Osteocyte (in vitro differentiated cells): ENCODE results near the gene GOLGA6C. TPM values are rescaled to one million over a fixed set of nuclear protein-coding genes. Genes with fewer than 3 reads are reported as not detected.
"Not testable (repeated sequence)": the region's sequence is repeated elsewhere in the genome, so short reads cannot be mapped to it uniquely, and the experiment has no call there.

Experiments
- DNase-seq: peaks from one replicate; pipeline ENCODE4 v3.0.0; 2021; ENCODE audit warnings: mixed read lengths; ENCODE audit not compliant: unreplicated experiment; ENCODE audit errors: extremely low spot score
- H3K27ac Mint-ChIP-seq: one replicate; pipeline ENCODE4 v1.8.0; 2021; ENCODE audit warnings: mild to moderate bottlenecking, mixed read lengths; ENCODE audit not compliant: unreplicated experiment
- H3K27me3 Mint-ChIP-seq: one replicate; pipeline ENCODE4 v1.8.0; 2021; ENCODE audit warnings: mixed read lengths; ENCODE audit not compliant: unreplicated experiment
- H3K36me3 Mint-ChIP-seq: one replicate; pipeline ENCODE4 v1.8.0; 2021; ENCODE audit warnings: mixed read lengths; ENCODE audit not compliant: unreplicated experiment
- H3K4me1 Mint-ChIP-seq: one replicate; pipeline ENCODE4 v1.8.0; 2021; ENCODE audit warnings: mixed read lengths; ENCODE audit not compliant: unreplicated experiment
- H3K4me3 Mint-ChIP-seq: one replicate; pipeline ENCODE4 v1.8.0; 2021; ENCODE audit warnings: mild to moderate bottlenecking, moderate library complexity, mixed read lengths; ENCODE audit not compliant: unreplicated experiment
- H3K9me3 Mint-ChIP-seq: one replicate; pipeline ENCODE4 v1.8.0; 2021; ENCODE audit warnings: mixed read lengths; ENCODE audit not compliant: unreplicated experiment
- total RNA-seq: library from RNA; stranded (reverse); gene quantifications from 2 replicates; pipeline ENCODE4 v1.2.1, GENCODE V29; 2021
- TF ChIP-seq, protein P1 (sequence below): fragments of 200-600 bp; sonication (generic); IDR thresholded peaks from 2 replicates; pipeline ENCODE4 v1.5.0; 2021; ENCODE audit warnings: antibody characterized with exemption, mild to moderate bottlenecking, moderate library complexity

Gene GOLGA6C
- total RNA-seq, 1 donor from 2014 or later = not detected

DNA sequence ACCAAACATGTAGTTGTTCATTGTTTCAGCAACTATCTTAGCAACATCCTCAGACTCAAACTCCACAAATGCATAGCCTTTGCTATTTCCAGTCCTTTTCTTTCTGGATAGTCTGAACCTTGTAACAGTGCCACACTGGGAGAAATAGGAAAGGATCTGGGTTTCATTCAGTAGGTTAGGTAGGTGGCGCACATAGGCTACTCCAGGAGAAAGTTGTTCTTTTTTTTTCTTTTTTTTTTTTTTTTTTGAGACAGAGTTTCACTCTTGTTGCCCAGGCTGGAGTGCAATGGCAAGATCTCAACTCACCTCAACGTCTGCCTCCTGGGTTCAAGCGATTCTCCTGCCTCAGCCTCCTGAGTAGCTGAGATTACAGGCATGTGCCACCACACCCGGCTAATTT lies 5.8 kb upstream of the GOLGA6C start:
- H3K27me3 Mint-ChIP-seq = peaks cover 55% of the 10 kb centered on the region
- not testable (repeated sequence) for H3K4me3 Mint-ChIP-seq

DNA sequence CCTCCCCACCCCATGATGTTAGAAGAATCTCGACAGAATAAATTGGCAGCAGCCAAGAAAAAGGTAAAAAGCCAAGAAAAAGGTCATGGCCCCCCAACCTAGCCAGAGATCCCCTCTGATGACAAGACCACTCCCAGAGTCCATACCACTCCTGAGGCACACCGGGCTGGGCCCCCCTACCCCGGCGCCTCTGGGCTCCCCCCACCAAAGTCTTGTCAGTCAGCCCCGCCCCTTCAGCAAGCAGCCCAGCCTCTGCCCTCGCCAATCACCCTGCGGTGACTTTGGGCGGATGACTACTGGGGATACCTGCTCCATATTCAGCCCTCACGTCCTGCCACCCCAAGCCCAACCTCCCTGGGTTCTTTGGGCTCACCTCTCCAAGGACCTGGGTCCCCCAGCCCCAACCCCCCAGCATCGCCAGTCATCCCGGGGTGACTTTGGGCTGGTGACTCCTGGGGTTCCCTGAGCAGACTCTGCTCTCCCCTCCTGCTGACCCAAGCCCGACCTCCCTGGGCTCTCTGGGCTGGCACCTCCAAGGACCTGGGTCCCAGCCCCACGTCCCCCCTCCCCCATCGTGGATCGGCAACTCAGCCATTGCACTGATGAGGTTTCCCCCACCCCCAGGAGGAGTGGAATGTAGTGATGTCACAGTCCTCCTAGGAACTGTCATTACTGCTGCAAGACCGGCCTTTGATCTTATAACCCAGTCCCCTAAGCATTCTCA lies 648 bp downstream of the GOLGA6C start:
- H3K27ac Mint-ChIP-seq, H3K4me1 Mint-ChIP-seq, H3K27me3 Mint-ChIP-seq, H3K36me3 Mint-ChIP-seq, H3K4me3 Mint-ChIP-seq, H3K9me3 Mint-ChIP-seq: not testable (repeated sequence)
- DNase-seq = peak; percentile 78

More for the DNA sequence above, 5.8 kb upstream of the GOLGA6C start:
- DNase-seq, H3K4me1 Mint-ChIP-seq, H3K27ac Mint-ChIP-seq, H3K9me3 Mint-ChIP-seq, H3K36me3 Mint-ChIP-seq: not testable (repeated sequence)
- TF ChIP-seq, protein P1, sequence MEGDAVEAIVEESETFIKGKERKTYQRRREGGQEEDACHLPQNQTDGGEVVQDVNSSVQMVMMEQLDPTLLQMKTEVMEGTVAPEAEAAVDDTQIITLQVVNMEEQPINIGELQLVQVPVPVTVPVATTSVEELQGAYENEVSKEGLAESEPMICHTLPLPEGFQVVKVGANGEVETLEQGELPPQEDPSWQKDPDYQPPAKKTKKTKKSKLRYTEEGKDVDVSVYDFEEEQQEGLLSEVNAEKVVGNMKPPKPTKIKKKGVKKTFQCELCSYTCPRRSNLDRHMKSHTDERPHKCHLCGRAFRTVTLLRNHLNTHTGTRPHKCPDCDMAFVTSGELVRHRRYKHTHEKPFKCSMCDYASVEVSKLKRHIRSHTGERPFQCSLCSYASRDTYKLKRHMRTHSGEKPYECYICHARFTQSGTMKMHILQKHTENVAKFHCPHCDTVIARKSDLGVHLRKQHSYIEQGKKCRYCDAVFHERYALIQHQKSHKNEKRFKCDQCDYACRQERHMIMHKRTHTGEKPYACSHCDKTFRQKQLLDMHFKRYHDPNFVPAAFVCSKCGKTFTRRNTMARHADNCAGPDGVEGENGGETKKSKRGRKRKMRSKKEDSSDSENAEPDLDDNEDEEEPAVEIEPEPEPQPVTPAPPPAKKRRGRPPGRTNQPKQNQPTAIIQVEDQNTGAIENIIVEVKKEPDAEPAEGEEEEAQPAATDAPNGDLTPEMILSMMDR = peak; percentile 9

DNA sequence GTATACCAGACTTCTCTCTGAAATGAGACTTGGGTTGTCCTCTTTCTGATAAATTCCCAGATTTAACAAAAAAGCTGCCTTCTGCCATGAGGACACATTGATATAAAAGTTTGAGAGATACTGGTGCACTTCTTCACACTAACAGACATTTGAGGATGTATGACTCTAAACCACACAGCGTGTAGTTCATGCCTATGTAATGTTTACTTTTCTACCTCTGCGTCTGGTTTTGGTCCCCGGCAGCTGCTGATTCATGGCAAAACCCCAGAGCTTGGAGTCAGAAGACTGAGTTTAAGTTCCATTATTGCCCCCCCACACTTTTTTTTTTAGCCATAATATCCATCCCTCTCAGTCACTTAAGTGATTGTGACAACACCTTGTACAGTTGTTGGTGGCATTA lies 1.7 kb downstream of the GOLGA6C start:
- not testable (repeated sequence) for H3K36me3 Mint-ChIP-seq, H3K4me3 Mint-ChIP-seq, H3K4me1 Mint-ChIP-seq, H3K9me3 Mint-ChIP-seq, DNase-seq, H3K27me3 Mint-ChIP-seq, H3K27ac Mint-ChIP-seq

DNA sequence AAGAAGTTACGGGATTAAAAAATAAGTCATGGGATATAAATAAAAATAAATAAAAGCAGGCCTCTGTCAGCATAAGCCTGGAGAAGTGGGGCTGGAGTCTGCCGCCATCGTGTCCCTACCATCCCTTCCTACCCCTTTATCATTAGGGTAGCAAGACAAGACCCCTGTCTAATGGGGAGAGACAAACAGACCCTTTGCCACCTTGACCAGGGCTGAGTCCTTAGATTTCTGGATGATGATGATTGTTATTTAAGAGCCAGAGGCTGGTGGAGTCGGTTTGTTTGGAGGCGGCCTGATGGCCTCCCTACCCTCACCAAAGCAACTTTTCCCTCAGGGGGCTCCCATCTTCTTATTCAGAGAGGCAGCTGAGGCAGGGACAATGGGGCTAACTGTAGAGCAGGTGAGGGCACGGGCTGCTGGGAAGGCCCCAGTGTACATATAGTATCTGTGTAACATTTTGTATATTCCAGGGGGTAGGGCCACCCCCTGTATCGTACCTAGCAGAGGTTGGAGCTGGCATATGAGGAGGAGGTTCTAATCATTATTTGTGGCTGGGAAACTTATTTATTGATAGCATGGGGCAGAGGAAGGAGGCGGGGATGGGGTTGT lies 15.7 kb downstream of the GOLGA6C start:
- H3K36me3 Mint-ChIP-seq, H3K4me3 Mint-ChIP-seq, DNase-seq, H3K4me1 Mint-ChIP-seq, H3K27ac Mint-ChIP-seq, H3K27me3 Mint-ChIP-seq, H3K9me3 Mint-ChIP-seq: not testable (repeated sequence)

DNA sequence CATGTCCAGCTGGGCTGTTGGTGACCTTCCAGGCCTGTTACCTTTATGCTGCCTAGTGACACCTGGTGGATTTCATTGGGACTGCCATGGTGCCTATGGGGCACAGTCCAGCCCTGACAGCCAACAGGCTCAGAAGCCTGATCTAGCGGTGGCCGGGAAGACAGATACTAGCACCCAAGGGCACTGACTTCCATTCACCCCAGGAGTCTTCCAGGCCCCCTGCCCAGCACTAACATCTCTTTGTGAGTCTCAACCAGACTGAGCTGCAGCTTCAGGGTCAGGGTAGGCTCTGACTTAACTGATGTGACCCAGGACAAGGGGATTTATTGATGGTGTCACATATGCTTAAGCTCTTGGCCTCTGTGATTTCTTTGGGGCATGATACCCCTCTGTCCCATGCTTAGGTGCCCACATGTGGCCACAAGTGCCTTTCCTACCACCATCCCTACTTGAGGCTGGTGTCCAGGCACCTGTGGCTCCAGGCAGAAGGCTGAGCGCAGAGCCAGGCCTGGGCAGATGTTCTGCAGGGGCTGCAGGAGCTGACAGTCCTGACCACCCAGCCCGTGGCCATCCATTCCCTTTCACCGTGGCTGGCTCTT lies 16.5 kb downstream of the GOLGA6C start:
- H3K9me3 Mint-ChIP-seq, H3K4me1 Mint-ChIP-seq, H3K36me3 Mint-ChIP-seq, H3K27ac Mint-ChIP-seq, H3K27me3 Mint-ChIP-seq, H3K4me3 Mint-ChIP-seq: not testable (repeated sequence)
- TF ChIP-seq, protein P1 = peak; percentile 66
- peak; percentile 94 for DNase-seq

DNA sequence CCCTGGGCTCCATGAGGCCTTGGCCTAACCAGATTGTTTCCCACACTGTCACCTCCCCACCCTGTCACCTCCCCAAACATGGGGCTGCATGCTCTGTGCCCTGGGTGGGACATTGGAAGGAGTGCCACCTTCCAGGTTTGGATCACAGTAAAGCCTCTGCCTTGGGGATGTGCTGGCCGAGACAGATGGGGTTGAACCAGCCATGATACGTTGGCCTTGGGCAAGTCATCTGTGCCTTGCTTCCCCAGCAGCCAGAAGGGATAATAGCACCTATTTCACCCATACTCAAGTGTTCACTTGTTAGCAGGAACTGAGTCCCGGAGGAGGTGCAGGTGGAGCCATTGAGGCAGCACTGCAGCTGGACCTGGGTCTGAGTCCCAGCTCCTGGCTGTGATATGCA lies 17.5 kb downstream of the GOLGA6C start:
- peak; percentile 79 for DNase-seq
- not testable (repeated sequence) for H3K4me1 Mint-ChIP-seq, H3K27me3 Mint-ChIP-seq, H3K4me3 Mint-ChIP-seq, H3K36me3 Mint-ChIP-seq, H3K9me3 Mint-ChIP-seq, H3K27ac Mint-ChIP-seq

DNA sequence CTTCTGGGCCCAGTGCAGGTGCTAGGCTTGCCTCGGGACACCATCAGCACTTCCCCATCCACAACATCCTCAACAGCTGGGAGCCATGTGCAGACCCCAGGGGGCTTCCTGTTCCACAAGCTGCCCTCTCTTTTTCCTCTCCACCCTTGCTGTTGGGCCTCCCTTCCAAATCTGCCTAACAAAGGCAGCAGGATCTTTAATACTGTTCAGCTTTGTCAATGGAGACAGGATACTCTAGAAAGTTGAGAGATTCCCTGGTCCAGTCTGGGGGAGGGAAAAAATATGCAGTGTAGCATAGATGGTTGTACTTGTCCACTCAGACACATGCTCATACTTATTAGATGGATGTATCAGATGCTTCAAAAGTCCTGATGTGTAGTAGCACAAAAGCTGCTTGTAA lies 20.4 kb downstream of the GOLGA6C start:
- H3K9me3 Mint-ChIP-seq, H3K4me1 Mint-ChIP-seq, H3K4me3 Mint-ChIP-seq, H3K27me3 Mint-ChIP-seq, H3K27ac Mint-ChIP-seq, H3K36me3 Mint-ChIP-seq: not testable (repeated sequence)
- DNase-seq = peak; percentile 46

DNA sequence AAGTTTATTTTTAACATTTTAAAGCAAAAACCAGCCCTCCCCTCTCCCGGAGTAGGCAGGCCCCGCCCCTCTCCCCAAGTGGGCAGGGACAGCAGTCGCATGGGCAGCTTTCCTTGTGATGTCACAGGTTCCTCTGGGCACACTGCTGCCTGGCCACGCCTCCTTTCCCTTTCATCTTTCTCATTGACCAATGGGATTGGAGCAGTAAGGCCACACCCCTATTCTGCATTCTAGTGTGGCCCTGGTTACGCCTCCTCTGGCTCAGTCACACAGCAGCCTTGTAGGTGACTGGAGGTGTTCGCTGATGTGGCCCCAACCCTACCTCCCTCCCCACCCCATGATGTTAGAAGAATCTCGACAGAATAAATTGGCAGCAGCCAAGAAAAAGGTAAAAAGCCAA lies 24.4 kb downstream of the GOLGA6C start, which contains the start of gene GOLGA6D:
Gene GOLGA6D (plus strand): TSS at position 264 of the 400 bp plus-strand sequence. CDS start 41 bp downstream, at position 305.
- H3K9me3 Mint-ChIP-seq, H3K4me1 Mint-ChIP-seq, H3K27me3 Mint-ChIP-seq, H3K4me3 Mint-ChIP-seq, H3K27ac Mint-ChIP-seq, H3K36me3 Mint-ChIP-seq, DNase-seq: not testable (repeated sequence)

DNA sequence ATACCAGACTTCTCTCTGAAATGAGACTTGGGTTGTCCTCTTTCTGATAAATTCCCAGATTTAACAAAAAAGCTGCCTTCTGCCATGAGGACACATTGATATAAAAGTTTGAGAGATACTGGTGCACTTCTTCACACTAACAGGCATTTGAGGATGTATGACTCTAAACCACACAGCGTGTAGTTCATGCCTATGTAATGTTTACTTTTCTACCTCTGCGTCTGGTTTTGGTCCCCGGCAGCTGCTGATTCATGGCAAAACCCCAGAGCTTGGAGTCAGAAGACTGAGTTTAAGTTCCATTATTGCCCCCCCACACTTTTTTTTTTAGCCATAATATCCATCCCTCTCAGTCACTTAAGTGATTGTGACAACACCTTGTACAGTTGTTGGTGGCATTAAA lies 26.0 kb downstream of the GOLGA6C start:
- not testable (repeated sequence) for H3K4me3 Mint-ChIP-seq, H3K9me3 Mint-ChIP-seq, H3K27ac Mint-ChIP-seq, DNase-seq, H3K27me3 Mint-ChIP-seq, H3K36me3 Mint-ChIP-seq, H3K4me1 Mint-ChIP-seq

DNA sequence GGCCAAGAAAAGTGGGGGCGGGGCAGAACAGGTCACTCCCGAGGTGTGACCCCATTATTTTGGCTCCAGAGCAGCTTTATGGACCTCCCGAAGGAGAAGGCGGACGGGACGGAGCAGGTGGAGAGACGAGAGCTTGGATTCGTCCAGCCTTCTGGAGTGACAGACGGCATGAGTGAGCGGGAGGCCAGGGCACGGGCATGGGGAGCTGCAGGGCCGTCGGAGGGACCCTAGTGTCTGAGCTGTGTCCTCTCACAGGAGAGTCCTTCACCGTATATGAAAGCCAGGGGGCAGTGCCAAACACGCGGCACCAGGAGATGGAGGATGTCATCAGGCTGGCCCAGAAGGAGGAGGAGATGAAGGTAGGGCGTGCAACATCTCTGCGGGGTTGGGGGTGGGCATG lies 35.5 kb downstream of the GOLGA6C start:
- H3K36me3 Mint-ChIP-seq, H3K9me3 Mint-ChIP-seq, H3K27ac Mint-ChIP-seq, H3K4me1 Mint-ChIP-seq, H3K27me3 Mint-ChIP-seq, H3K4me3 Mint-ChIP-seq: not testable (repeated sequence)
- peak; percentile 82 for DNase-seq
